ENCODE measurements around the gene RUNX3. TPM values are rescaled to one million over a fixed set of nuclear protein-coding genes. Genes with fewer than 3 reads are reported as not detected.
"Not testable (repeated sequence)": the region's sequence is repeated elsewhere in the genome, so short reads cannot be mapped to it uniquely, and the experiment has no call there.

The RUNX3 gene
- total RNA-seq, 1 experiment from 2014 or later: 36.6 TPM

- Histone ChIP-seq H3K4me3 (ENCODE audit: low read length) (no peak overlapping the region), H3K9me3 (ENCODE audit: low read length) (no peaks in the 10 kb centered on the region), H3K27ac (ENCODE audit: low read length) (no peak overlapping the region), H3K9ac (ENCODE audit: low read length) (no peak overlapping the region), H3K79me2 (ENCODE audit: low read length) (no peaks in the 10 kb centered on the region), H3K36me3 (ENCODE audit: insufficient read depth, low read length) (peaks cover 8% of the 10 kb centered on the region; the same call in 1 of the 2 replicates), H3K9me2 (replicated peaks; ENCODE audit: insufficient read depth, low read length) (no peaks in the 10 kb centered on the region), H3K4me1 (ENCODE audit: low read length) (no peaks in the 10 kb centered on the region), H4K20me1 (ENCODE audit: insufficient read depth, low read depth, low read length) (peaks cover 7% of the 10 kb centered on the region; the same call in 1 of the 2 replicates), H2AFZ (ENCODE audit: low read length) (no peak overlapping the region), H3K4me2 (ENCODE audit: low read depth, low read length, poor library complexity, severe bottlenecking) (no peak overlapping the region), H3K27me3 (ENCODE audit: low read length) (no peaks in the 10 kb centered on the region)
- DNase-seq: no peak
Observed at GRCh38 chr1:24912376-24913273, 17.5 kb downstream of the RUNX3 start.

DNA sequence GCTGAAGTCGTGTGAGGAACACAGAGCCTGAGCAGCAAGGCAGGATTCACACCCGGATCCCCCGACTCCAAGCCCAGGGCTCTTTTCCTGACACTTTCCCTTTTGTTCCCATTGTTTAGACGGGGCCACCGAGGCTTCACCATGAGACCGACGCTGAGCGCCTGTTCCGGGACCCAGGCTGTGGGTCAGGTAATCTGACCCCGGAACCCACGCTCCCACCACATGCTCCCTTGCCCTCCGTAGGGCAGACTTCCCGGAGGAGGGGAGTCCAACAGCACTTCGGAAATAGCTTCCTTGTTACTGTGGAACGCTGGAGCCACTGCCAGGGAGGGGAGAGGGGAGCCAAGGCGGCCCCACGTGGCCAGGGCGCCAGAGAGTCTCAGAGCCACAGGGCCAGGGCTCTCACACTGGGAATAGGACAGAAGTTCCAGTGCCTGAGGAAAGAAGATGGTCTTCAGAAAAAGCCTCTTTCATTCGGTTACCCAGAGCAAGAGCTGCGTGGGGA is 18.4 kb downstream of the RUNX3 start:
- no peak overlapping the region for H2AFZ ChIP-seq (ENCODE audit: low read length)
- no peaks in the 10 kb centered on the region for H3K79me2 ChIP-seq (ENCODE audit: low read length)
- no peak overlapping the region for H3K27ac ChIP-seq (ENCODE audit: low read length)
- H4K20me1 ChIP-seq (ENCODE audit: insufficient read depth, low read depth, low read length): peaks cover 13% of the 10 kb centered on the region; the same call in 1 of the 2 replicates
- no peaks in the 10 kb centered on the region for H3K27me3 ChIP-seq (ENCODE audit: low read length)
- H3K9me3 ChIP-seq (ENCODE audit: low read length): no peaks in the 10 kb centered on the region
- H3K4me3 ChIP-seq (ENCODE audit: low read length): no peak overlapping the region
- peaks cover 13% of the 10 kb centered on the region for H3K36me3 ChIP-seq (ENCODE audit: insufficient read depth, low read length)
- H3K4me2 ChIP-seq (ENCODE audit: low read depth, low read length, poor library complexity, severe bottlenecking): no peak overlapping the region
- no peaks in the 10 kb centered on the region for H3K4me1 ChIP-seq (ENCODE audit: low read length)
- DNase-seq: no peak
- no peak overlapping the region for H3K9ac ChIP-seq (ENCODE audit: low read length)
- H3K9me2 ChIP-seq (replicated peaks; ENCODE audit: insufficient read depth, low read length): no peaks in the 10 kb centered on the region

DNA sequence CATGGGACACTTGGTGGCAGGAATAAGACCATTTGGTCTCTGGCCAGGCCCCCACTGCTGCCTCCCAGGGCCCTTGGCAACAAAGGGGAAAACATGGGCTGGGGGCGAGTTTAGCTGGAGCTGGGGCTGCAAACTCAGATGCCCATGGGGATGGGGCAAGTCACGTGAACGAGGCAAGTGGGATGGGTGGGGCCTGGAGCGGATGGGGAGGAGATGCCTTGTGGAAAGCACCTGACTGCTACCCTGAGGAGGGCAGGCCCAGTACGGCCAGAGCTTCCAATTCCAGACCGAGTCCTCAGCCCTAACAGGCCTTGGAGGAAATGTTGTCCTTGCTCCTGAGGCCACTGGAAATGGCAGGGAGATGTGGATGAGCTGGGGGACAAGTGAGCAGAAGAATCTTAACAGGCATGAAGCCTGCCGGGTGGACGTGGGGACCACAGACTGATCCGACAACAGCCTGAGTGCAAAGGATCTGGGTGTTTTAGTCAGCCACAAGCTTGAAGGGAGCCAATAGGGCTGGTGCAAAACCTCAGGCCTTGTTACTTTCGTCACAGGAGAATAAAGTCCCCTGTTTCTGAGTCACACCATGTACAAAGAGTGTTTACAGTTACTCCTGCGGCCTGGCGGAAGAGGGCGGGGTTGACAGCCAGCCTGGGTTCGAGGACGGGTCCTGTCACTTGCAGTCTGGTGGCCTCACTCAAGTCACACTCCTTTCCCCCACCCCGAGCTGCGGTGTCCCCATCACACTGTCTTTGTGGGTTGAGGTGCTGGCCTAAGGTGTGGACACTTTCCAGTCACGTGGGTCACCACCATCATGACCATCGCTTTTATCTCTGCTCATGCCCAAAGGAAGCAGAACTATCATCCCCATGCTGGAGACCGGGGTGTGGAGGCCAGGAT is 19.1 kb downstream of the RUNX3 start:
- no peak overlapping the region for H3K9ac ChIP-seq (ENCODE audit: low read length)
- H3K9me3 ChIP-seq (ENCODE audit: low read length): no peaks in the 10 kb centered on the region
- DNase-seq: no peak
- no peak overlapping the region for H3K4me3 ChIP-seq (ENCODE audit: low read length)
- no peaks in the 10 kb centered on the region for H3K79me2 ChIP-seq (ENCODE audit: low read length)
- H3K36me3 ChIP-seq (ENCODE audit: insufficient read depth, low read length): peaks cover 14% of the 10 kb centered on the region
- H3K4me1 ChIP-seq (ENCODE audit: low read length): no peaks in the 10 kb centered on the region
- no peak overlapping the region for H3K27ac ChIP-seq (ENCODE audit: low read length)
- peaks cover 18% of the 10 kb centered on the region; the same call in 1 of the 2 replicates for H4K20me1 ChIP-seq (ENCODE audit: insufficient read depth, low read depth, low read length)
- no peaks in the 10 kb centered on the region for H3K9me2 ChIP-seq (replicated peaks; ENCODE audit: insufficient read depth, low read length)
- no peaks in the 10 kb centered on the region for H3K27me3 ChIP-seq (ENCODE audit: low read length)
- no peak overlapping the region for H3K4me2 ChIP-seq (ENCODE audit: low read depth, low read length, poor library complexity, severe bottlenecking)
- H2AFZ ChIP-seq (ENCODE audit: low read length): no peak overlapping the region

DNA sequence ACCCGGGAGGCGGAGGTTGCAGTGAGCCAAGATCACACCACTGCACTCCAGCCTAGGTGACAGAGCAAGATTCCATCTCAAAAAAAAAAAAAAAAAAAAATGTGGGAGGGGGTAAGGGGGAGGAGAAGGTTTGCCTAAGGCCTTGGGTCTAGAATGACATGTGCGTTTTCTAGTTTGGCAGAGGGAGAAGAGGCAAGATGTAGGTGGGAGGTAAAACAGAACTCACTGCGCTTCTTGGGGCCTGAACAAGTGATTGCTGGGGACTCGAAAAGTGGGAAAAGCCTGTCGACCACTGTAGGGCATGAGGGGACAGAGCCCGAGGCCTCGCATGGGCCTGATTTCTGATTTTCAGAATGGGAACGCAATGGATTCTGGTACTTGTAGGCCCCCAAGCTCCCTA is 19.9 kb downstream of the RUNX3 start:
- Histone ChIP-seq H3K79me2 (ENCODE audit: low read length) (no peaks in the 10 kb centered on the region), H3K27me3 (ENCODE audit: low read length) (no peaks in the 10 kb centered on the region), H3K4me1 (ENCODE audit: low read length) (no peaks in the 10 kb centered on the region), H3K4me2 (ENCODE audit: low read depth, low read length, poor library complexity, severe bottlenecking) (no peak overlapping the region), H3K9ac (ENCODE audit: low read length) (no peak overlapping the region), H3K4me3 (ENCODE audit: low read length) (no peak overlapping the region), H3K36me3 (ENCODE audit: insufficient read depth, low read length) (peaks cover 14% of the 10 kb centered on the region), H3K9me2 (replicated peaks; ENCODE audit: insufficient read depth, low read length) (no peaks in the 10 kb centered on the region), H3K27ac (ENCODE audit: low read length) (no peak overlapping the region), H3K9me3 (ENCODE audit: low read length) (no peaks in the 10 kb centered on the region), H2AFZ (ENCODE audit: low read length) (no peak overlapping the region), H4K20me1 (ENCODE audit: insufficient read depth, low read depth, low read length) (peaks cover 18% of the 10 kb centered on the region; the same call in 1 of the 2 replicates)
- no peak for DNase-seq

GRCh38 chr1:24909388-24909898 is 20.6 kb downstream of the RUNX3 start:
- Histone ChIP-seq H3K9ac (ENCODE audit: low read length) (no peak overlapping the region), H2AFZ (ENCODE audit: low read length) (no peak overlapping the region), H4K20me1 (ENCODE audit: insufficient read depth, low read depth, low read length) (peaks cover 18% of the 10 kb centered on the region; the same call in 1 of the 2 replicates), H3K9me2 (replicated peaks; ENCODE audit: insufficient read depth, low read length) (no peaks in the 10 kb centered on the region), H3K4me1 (ENCODE audit: low read length) (no peaks in the 10 kb centered on the region), H3K27me3 (ENCODE audit: low read length) (no peaks in the 10 kb centered on the region), H3K27ac (ENCODE audit: low read length) (no peak overlapping the region), H3K4me2 (ENCODE audit: low read depth, low read length, poor library complexity, severe bottlenecking) (no peak overlapping the region), H3K36me3 (ENCODE audit: insufficient read depth, low read length) (peaks cover 14% of the 10 kb centered on the region), H3K79me2 (ENCODE audit: low read length) (no peaks in the 10 kb centered on the region), H3K9me3 (ENCODE audit: low read length) (no peaks in the 10 kb centered on the region), H3K4me3 (ENCODE audit: low read length) (no peak overlapping the region)
- DNase-seq: no peak

DNA sequence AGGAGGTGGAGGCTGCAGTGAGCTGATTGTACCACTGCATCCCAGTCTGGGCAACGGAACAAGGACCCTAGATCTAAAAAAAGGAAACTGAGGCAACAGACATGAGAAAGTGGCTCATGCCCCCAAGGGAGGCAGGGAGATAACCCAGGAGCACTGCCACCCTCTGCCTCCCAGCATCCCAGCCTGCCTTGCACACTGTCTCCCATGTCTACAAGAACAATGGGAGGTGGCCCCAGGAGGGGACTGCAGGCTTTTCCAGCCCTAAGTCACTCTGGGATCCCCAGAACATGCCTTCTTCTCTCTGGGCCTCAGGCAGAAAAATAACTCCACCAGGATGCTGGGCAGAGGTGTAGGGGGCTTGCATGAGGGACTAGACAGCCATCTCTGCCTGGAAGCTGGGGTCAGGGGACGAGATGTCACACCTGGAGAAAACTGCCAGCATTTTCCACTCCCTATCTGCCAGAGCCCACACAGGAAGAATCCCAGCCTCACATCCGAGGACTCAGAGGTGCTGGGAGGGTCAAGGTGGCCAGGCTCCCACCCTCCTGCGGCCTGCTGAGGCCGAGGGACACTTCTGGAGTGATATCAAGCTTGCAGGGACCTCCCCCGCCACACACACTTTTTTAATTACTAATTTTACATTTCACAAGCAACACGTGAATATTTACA is 21.4 kb downstream of the RUNX3 start:
- no peak for DNase-seq
- Histone ChIP-seq H3K27me3 (ENCODE audit: low read length) (no peaks in the 10 kb centered on the region), H3K4me2 (ENCODE audit: low read depth, low read length, poor library complexity, severe bottlenecking) (no peak overlapping the region), H3K9me3 (ENCODE audit: low read length) (no peaks in the 10 kb centered on the region), H3K9ac (ENCODE audit: low read length) (no peak overlapping the region), H3K36me3 (ENCODE audit: insufficient read depth, low read length) (peaks cover 9% of the 10 kb centered on the region; the same call in 1 of the 2 replicates), H3K4me3 (ENCODE audit: low read length) (no peak overlapping the region), H3K4me1 (ENCODE audit: low read length) (no peaks in the 10 kb centered on the region), H3K9me2 (replicated peaks; ENCODE audit: insufficient read depth, low read length) (no peaks in the 10 kb centered on the region), H3K27ac (ENCODE audit: low read length) (no peak overlapping the region), H3K79me2 (ENCODE audit: low read length) (no peaks in the 10 kb centered on the region), H4K20me1 (ENCODE audit: insufficient read depth, low read depth, low read length) (peaks cover 22% of the 10 kb centered on the region; the same call in 1 of the 2 replicates), H2AFZ (ENCODE audit: low read length) (no peak overlapping the region)

GRCh38 chr1:24907587-24908294 is 22.3 kb downstream of the RUNX3 start:
- not testable (repeated sequence) for H3K4me2 ChIP-seq (ENCODE audit: low read depth, low read length, poor library complexity, severe bottlenecking); DNase-seq; H3K9me3 ChIP-seq (ENCODE audit: low read length); H3K4me3 ChIP-seq (ENCODE audit: low read length); H3K4me1 ChIP-seq (ENCODE audit: low read length); H2AFZ ChIP-seq (ENCODE audit: low read length); H3K79me2 ChIP-seq (ENCODE audit: low read length); H3K9ac ChIP-seq (ENCODE audit: low read length); H3K36me3 ChIP-seq (ENCODE audit: insufficient read depth, low read length); H3K27me3 ChIP-seq (ENCODE audit: low read length); H3K27ac ChIP-seq (ENCODE audit: low read length); H3K9me2 ChIP-seq (replicated peaks; ENCODE audit: insufficient read depth, low read length)
- peaks cover 29% of the 10 kb centered on the region; the same call in 1 of the 2 replicates for H4K20me1 ChIP-seq (ENCODE audit: insufficient read depth, low read depth, low read length)
